HK-2 (cell line): Measurements from ENCODE around the gene ITIH4.

Experiments used
- DNase-seq: peaks from one replicate; pipeline ENCODE4 v3.0.0-alpha.2; 2018; ENCODE audit not compliant: unreplicated experiment

Gene ITIH4

GRCh38 chr3:52830535-52831258, at the start of gene ITIH4:
Gene ITIH4 (minus strand): TSS chr3:52830672. CDS start chr3:52830642, 30 bp downstream.
- no peak for DNase-seq

- no peak for DNase-seq
Measured at GRCh38 chr3:52880047-52880446, 49.6 kb upstream of the ITIH4 start.

- no peak for DNase-seq
Measured at GRCh38 chr3:52879581-52879980, 49.1 kb upstream of the ITIH4 start.

GRCh38 chr3:52879090-52879489, 48.6 kb upstream of the ITIH4 start:
- DNase-seq: no peak

GRCh38 chr3:52877085-52877484, 46.6 kb upstream of the ITIH4 start:
- no peak for DNase-seq

- no peak for DNase-seq
Measured at GRCh38 chr3:52874864-52875587, 44.6 kb upstream of the ITIH4 start.

- no peak for DNase-seq
Measured at GRCh38 chr3:52874160-52874701, 43.8 kb upstream of the ITIH4 start.

GRCh38 chr3:52873433-52874159, 43.1 kb upstream of the ITIH4 start:
- DNase-seq: no peak

GRCh38 chr3:52872245-52872644, 41.8 kb upstream of the ITIH4 start:
- DNase-seq: no peak

- DNase-seq: no peak
Measured at GRCh38 chr3:52871761-52872160, 41.3 kb upstream of the ITIH4 start.

- DNase-seq: no peak
Measured at GRCh38 chr3:52870471-52870870, 40.0 kb upstream of the ITIH4 start.

- DNase-seq: no peak
Measured at GRCh38 chr3:52866427-52866826, 36.0 kb upstream of the ITIH4 start.

GRCh38 chr3:52865994-52866393, 35.5 kb upstream of the ITIH4 start:
- no peak for DNase-seq

GRCh38 chr3:52860424-52860768, 29.9 kb upstream of the ITIH4 start:
- no peak for DNase-seq

- no peak for DNase-seq
Measured at GRCh38 chr3:52859686-52860423, 29.4 kb upstream of the ITIH4 start.

- no peak for DNase-seq
Measured at GRCh38 chr3:52857864-52858263, 27.4 kb upstream of the ITIH4 start.

GRCh38 chr3:52857133-52857532, 26.7 kb upstream of the ITIH4 start:
- no peak for DNase-seq

- no peak for DNase-seq
Measured at GRCh38 chr3:52856666-52857065, 26.2 kb upstream of the ITIH4 start.

- no peak for DNase-seq
Measured at GRCh38 chr3:52854013-52854412, 23.5 kb upstream of the ITIH4 start.

GRCh38 chr3:52852419-52852818, 21.9 kb upstream of the ITIH4 start:
- DNase-seq: no peak

GRCh38 chr3:52851348-52851747, 20.9 kb upstream of the ITIH4 start:
- DNase-seq: peak; percentile 17

GRCh38 chr3:52849656-52850055, 19.2 kb upstream of the ITIH4 start:
- DNase-seq: no peak
